IMR-90 (cell line): Measurements from ENCODE around the gene DSCAM.

Source experiments
- CTCF ChIP-seq: conservative IDR thresholded peaks from 2 replicates; pipeline ENCODE4 v1.5.1; 2012; ENCODE audit warnings: mild to moderate bottlenecking, low read depth, low read length, improper control_type of control experiment
- ELK1 ChIP-seq: fragments of 150-350 bp; IDR thresholded peaks from 2 replicates; pipeline ENCODE4 v1.6.1; 2016; ENCODE audit warnings: low read depth, mild to moderate bottlenecking, low read length, moderate library complexity, borderline replicate concordance
- MXI1 ChIP-seq: IDR thresholded peaks from 2 replicates; pipeline ENCODE4 v1.6.1; 2012; ENCODE audit warnings: low read depth, mild to moderate bottlenecking, low read length, moderate library complexity, borderline replicate concordance
- POLR2A ChIP-seq: IDR thresholded peaks from 2 replicates; pipeline ENCODE4 v1.6.1; 2012; ENCODE audit warnings: mild to moderate bottlenecking, low read depth, low read length

- TF ChIP-seq CTCF (no peak), POLR2A (no peak), ELK1 (no peak), MXI1 (no peak)
Measured at GRCh38 chr21:40641042-40641441, 205.9 kb downstream of the DSCAM start.
